Measurements from ENCODE around the gene PTPN1. TPM values are rescaled to one million over a fixed set of nuclear protein-coding genes. Genes with fewer than 3 reads are reported as not detected.

The PTPN1 gene
- total and polyA plus RNA-seq, 2 of the 4 experiments (the other 2 are of a cell fraction) = 31.7 to 37.4 TPM

DNA sequence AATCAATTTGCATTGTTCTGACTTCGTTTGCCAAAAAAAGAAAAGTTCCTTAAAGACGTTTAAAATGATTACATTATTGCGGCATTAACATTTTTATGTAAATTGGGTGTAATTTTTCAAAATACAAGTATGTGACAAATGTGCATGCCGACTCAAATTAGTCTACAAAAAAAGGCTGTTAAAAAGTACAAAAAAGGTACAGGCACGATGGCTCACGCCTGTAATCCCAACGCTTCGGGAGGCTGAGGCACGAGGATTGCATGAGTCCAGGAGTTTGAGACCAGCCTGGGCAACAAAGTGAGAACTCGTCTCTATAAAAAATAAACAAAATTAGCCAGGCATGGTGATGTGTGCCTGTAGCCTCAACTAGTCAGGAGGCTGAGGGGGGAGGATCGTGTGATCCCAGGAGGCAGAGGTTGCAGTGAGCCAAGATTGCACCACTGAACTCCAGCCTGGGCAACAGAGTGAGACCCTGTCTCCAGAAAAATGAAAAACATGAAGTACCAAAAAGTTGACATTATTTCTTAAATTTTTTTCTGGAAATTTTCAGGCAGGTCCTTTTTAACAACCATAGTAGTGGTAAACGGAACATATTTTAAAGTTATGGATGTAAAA is 90.2 kb downstream of the PTPN1 start:
- Histone ChIP-seq H2AFZ (replicated peaks; ENCODE audit: low read length, poor library complexity) (no peak overlapping the region), H3K14ac (replicated peaks; ENCODE audit: low read depth, low read length) (no peak overlapping the region), H4K5ac (ENCODE audit: low read depth, low read length) (no peak overlapping the region), H2BK5ac (ENCODE audit: low read depth, low read length, poor library complexity, severe bottlenecking) (no peak overlapping the region), H4K20me1 (ENCODE audit: insufficient read depth, low read length) (no peaks in the 10 kb centered on the region; the same call in 1 of the 2 replicates), H3K27ac (ENCODE audit: insufficient read depth, low read length) (no peak overlapping the region), H3K56ac (ENCODE audit: extremely low read depth, insufficient read depth, low read length) (no peak overlapping the region), H3K79me1 (ENCODE audit: low read depth in 1 of 2, low read length in 2 of 2) (0 out of 4 replicates have a peak, but pooled peaks cover 0 to 5% of the 10 kb centered on the region in 2 experiments), H2BK15ac (ENCODE audit: low read depth, low read length) (no peak overlapping the region), H3K36me3 (ENCODE audit: control insufficient read depth, insufficient read depth, low read length) (peaks cover 9% of the 10 kb centered on the region), H4K91ac (ENCODE audit: insufficient read depth, low read depth, low read length) (no peak overlapping the region), H2BK120ac (ENCODE audit: low read depth, low read length) (no peak overlapping the region), H3K9ac (ENCODE audit: low read depth, low read length) (no peak overlapping the region), H3K9me1 (ENCODE audit: insufficient read depth, low read length) (peaks cover 8% of the 10 kb centered on the region; the same call in 1 of the 2 replicates), H3K23ac (ENCODE audit: low read depth, low read length) (no peak overlapping the region), H3K27me3 (ENCODE audit: control insufficient read depth, insufficient read depth, low read length) (no peaks in the 10 kb centered on the region), H3K4me2 (ENCODE audit: low read depth, low read length) (no peak overlapping the region), H2AK5ac (ENCODE audit: low read depth, low read length) (no peak overlapping the region), H2BK20ac (ENCODE audit: low read depth, low read length) (no peak overlapping the region), H3K4me3 (ENCODE audit: insufficient read depth, low read depth, low read length) (no peak overlapping the region), H3K4me1 (ENCODE audit: control insufficient read depth, insufficient read depth, low read length) (peaks cover 7% of the 10 kb centered on the region; the same call in 1 of the 2 replicates), H4K8ac (ENCODE audit: low read depth in 2 of 2, low read length in 2 of 2) (no peak overlapping the region), H3K9me3 (ENCODE audit: control insufficient read depth, insufficient read depth, low read length) (no peaks in the 10 kb centered on the region), H2AK9ac (replicated peaks; ENCODE audit: low read depth, low read length, poor library complexity) (no peak overlapping the region), H3K18ac (ENCODE audit: low read depth, low read length) (no peak overlapping the region), H3K4ac (ENCODE audit: low read depth, low read length) (no peak overlapping the region)
- intact Hi-C loops (cut with micrococcal nuclease) (no loop called here), in situ Hi-C loops (cut with MboI; ENCODE audit: low sequenced_read_pairs) (no loop called here), dilution Hi-C loops (cut with HindIII; ENCODE audit: low sequenced_read_pairs, unreplicated experiment) (no loop called here)
- POLR2A ChIA-PET (ENCODE audit: unreplicated experiment) = no interaction called here
- DNase-seq (no peak), ATAC-seq (ENCODE audit: low read depth) (no peak)
- TF ChIP-seq CEBPB (IDR thresholded peaks at IDR 0.05; ENCODE audit: low read depth, low read length) = no peak
- TF ChIP-seq MAZ (IDR thresholded peaks at IDR 0.05; ENCODE audit: borderline replicate concordance, low read depth, low read length) = no peak
- no peak for TF ChIP-seq FOS (IDR thresholded peaks at IDR 0.05; ENCODE audit: low read depth, low read length)
- no peak for TF ChIP-seq MAFK (IDR thresholded peaks at IDR 0.05; ENCODE audit: low read depth, low read length)
- no peak for TF ChIP-seq RAD21 (IDR thresholded peaks at IDR 0.05; ENCODE audit: low read length)
- no peak for TF ChIP-seq BHLHE40 (IDR thresholded peaks at IDR 0.05; ENCODE audit: low read depth, low read length)
- TF ChIP-seq SMC3 (IDR thresholded peaks at IDR 0.05; ENCODE audit: low read depth, low read length) = no peak
- TF ChIP-seq, protein P1, sequence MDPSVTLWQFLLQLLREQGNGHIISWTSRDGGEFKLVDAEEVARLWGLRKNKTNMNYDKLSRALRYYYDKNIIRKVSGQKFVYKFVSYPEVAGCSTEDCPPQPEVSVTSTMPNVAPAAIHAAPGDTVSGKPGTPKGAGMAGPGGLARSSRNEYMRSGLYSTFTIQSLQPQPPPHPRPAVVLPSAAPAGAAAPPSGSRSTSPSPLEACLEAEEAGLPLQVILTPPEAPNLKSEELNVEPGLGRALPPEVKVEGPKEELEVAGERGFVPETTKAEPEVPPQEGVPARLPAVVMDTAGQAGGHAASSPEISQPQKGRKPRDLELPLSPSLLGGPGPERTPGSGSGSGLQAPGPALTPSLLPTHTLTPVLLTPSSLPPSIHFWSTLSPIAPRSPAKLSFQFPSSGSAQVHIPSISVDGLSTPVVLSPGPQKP (IDR thresholded peaks at IDR 0.05; ENCODE audit: borderline replicate concordance, low read depth, low read length) = no peak
- TF ChIP-seq POLR2A (IDR thresholded peaks at IDR 0.05; ENCODE audit: low read depth, low read length) = no peak
- no peak for TF ChIP-seq CHD1 (IDR thresholded peaks at IDR 0.05; ENCODE audit: low read depth, low read length)
- 66% methylated on average over 4 of the region's 12 CpGs; no CpG with 5 or more reads in 1 of the 2 experiments for WGBS, 2 experiments (ENCODE audit: extremely low coverage in 2 of 2, insufficient read length in 1 of 2)
- BruUV-seq (replicated peaks) = no TSS peak
- CTCF ChIA-PET = no interaction called here
